H54 (cell line): ENCODE measurements around the gene FOXO1.

ENCODE experiments used
- DNase-seq: peaks from one replicate; pipeline ENCODE4 v3.0.0; 2011; ENCODE audit warnings: low spot score, mixed read lengths; ENCODE audit not compliant: insufficient read length
- FAIRE-seq: peaks from 3 replicates; lab custom pipeline; 2011; peaks lifted over from hg19 to GRCh38; lab: Jason Lieb, UNC
- POLR2A ChIP-seq: IDR thresholded peaks from 2 replicates; pipeline ENCODE4 v1.6.1; 2011; ENCODE audit warnings: low read depth, mild to moderate bottlenecking, low read length

FOXO1 gene

GRCh38 chr13:40660141-40660664 is 6.2 kb downstream of the FOXO1 start:
- FAIRE-seq, result no peak
- DNase-seq, result no peak
- TF ChIP-seq POLR2A, result no peak

- DNase-seq, result no peak
- FAIRE-seq, result no peak
- TF ChIP-seq POLR2A, result no peak
Measured at GRCh38 chr13:40657951-40658350, 8.5 kb downstream of the FOXO1 start.

- DNase-seq (no peak), FAIRE-seq (no peak)
- TF ChIP-seq POLR2A, result no peak
Measured at GRCh38 chr13:40657307-40657706, 9.1 kb downstream of the FOXO1 start.

GRCh38 chr13:40656358-40656757 is 10.1 kb downstream of the FOXO1 start:
- DNase-seq (no peak), FAIRE-seq (no peak)
- no peak for TF ChIP-seq POLR2A

GRCh38 chr13:40653527-40654318 is 12.7 kb downstream of the FOXO1 start:
- DNase-seq, result no peak
- FAIRE-seq, result no peak
- no peak for TF ChIP-seq POLR2A

- FAIRE-seq, result no peak
Measured at GRCh38 chr13:40652588-40652940, 13.9 kb downstream of the FOXO1 start.

GRCh38 chr13:40651866-40652587 is 14.4 kb downstream of the FOXO1 start:
- DNase-seq (no peak), FAIRE-seq (no peak)
- TF ChIP-seq POLR2A, result no peak

More at GRCh38 chr13:40652588-40652940, 13.9 kb downstream of the FOXO1 start:
- TF ChIP-seq POLR2A, result no peak
- DNase-seq, result no peak

- DNase-seq, result no peak
- no peak for FAIRE-seq
- TF ChIP-seq POLR2A, result no peak
Measured at GRCh38 chr13:40648841-40649240, 17.6 kb downstream of the FOXO1 start.

GRCh38 chr13:40648040-40648439 is 18.4 kb downstream of the FOXO1 start:
- DNase-seq (no peak), FAIRE-seq (no peak)
- TF ChIP-seq POLR2A, result no peak

GRCh38 chr13:40644838-40645604 is 21.4 kb downstream of the FOXO1 start:
- FAIRE-seq (no peak), DNase-seq (no peak)
- TF ChIP-seq POLR2A, result no peak

GRCh38 chr13:40640845-40641458 is 25.5 kb downstream of the FOXO1 start:
- no peak for DNase-seq
- no peak for FAIRE-seq

GRCh38 chr13:40640202-40640601 is 26.2 kb downstream of the FOXO1 start:
- TF ChIP-seq POLR2A, result no peak
- FAIRE-seq (no peak), DNase-seq (no peak)

More at GRCh38 chr13:40640845-40641458, 25.5 kb downstream of the FOXO1 start:
- no peak for TF ChIP-seq POLR2A

- DNase-seq (no peak), FAIRE-seq (no peak)
Measured at GRCh38 chr13:40639221-40639681, 27.2 kb downstream of the FOXO1 start.

GRCh38 chr13:40637643-40638042 is 28.8 kb downstream of the FOXO1 start:
- DNase-seq (no peak), FAIRE-seq (no peak)
- no peak for TF ChIP-seq POLR2A

More at GRCh38 chr13:40639221-40639681, 27.2 kb downstream of the FOXO1 start:
- no peak for TF ChIP-seq POLR2A
